ENCODE measurements around the gene EMSY.

DNA sequence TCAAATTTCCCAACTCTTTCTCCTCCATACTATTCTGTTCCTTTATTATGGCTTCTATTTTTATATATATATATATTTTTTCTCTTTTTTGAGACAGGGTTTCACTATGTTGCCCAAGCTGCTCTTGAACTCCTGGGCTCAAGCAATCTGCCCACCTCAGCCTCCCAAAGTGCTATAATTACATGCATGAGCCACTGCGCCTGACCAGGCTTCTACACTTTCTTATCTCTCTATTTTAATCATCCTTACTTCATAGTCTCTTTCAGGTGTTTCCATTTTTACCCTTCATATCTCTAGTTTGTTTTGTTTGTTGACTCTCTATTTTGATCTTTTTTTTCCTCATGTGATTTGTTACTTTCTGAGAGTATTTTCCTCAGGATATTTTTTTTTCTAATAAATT lies 43.9 kb upstream of the EMSY start:
- TF ChIP-seq AGO2 (optimal IDR thresholded peaks at IDR 0.05; ENCODE audit: low read depth, low read length) (no peak), SUZ12 (IDR thresholded peaks at IDR 0.05; ENCODE audit: low read depth, low read length) (no peak), ZNF121 (CRISPR knock-in tag; IDR thresholded peaks at IDR 0.05) (no peak), CTCF (CRISPR knock-in tag; IDR thresholded peaks at IDR 0.05) (no peak), JUNB (CRISPR knock-in tag; IDR thresholded peaks at IDR 0.05; ENCODE audit: borderline replicate concordance) (no peak), ADNP (CRISPR knock-in tag; IDR thresholded peaks at IDR 0.05) (no peak), POLR2A (IDR thresholded peaks at IDR 0.05; ENCODE audit: insufficient read depth in 1 of 2, low read depth in 2 of 2, low read length in 2 of 2) (no peak), FOSL2 (CRISPR knock-in tag; IDR thresholded peaks at IDR 0.05) (no peak)
